ENCODE results near the gene SPDEF. TPM values are rescaled to one million over a fixed set of nuclear protein-coding genes. Genes with fewer than 3 reads are reported as not detected.

Gene SPDEF
- total RNA-seq, 4 donors from 2014 or later: 0.16 to 0.20 TPM; not detected in 2

- peaks cover 0 to 17% (median 8%) of the 10 kb centered on the region in 3 donors for H3K27me3 ChIP-seq
- no peaks in the 10 kb centered on the region for H3K36me3 ChIP-seq
- TF ChIP-seq, protein P1, sequence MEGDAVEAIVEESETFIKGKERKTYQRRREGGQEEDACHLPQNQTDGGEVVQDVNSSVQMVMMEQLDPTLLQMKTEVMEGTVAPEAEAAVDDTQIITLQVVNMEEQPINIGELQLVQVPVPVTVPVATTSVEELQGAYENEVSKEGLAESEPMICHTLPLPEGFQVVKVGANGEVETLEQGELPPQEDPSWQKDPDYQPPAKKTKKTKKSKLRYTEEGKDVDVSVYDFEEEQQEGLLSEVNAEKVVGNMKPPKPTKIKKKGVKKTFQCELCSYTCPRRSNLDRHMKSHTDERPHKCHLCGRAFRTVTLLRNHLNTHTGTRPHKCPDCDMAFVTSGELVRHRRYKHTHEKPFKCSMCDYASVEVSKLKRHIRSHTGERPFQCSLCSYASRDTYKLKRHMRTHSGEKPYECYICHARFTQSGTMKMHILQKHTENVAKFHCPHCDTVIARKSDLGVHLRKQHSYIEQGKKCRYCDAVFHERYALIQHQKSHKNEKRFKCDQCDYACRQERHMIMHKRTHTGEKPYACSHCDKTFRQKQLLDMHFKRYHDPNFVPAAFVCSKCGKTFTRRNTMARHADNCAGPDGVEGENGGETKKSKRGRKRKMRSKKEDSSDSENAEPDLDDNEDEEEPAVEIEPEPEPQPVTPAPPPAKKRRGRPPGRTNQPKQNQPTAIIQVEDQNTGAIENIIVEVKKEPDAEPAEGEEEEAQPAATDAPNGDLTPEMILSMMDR (IDR thresholded peaks at IDR 0.05 in 4 of 5, conservative IDR thresholded peaks at IDR 0.05 in 1 of 5): no peak
- no peak for TF ChIP-seq POLR2A (IDR thresholded peaks at IDR 0.05)
- H3K4me3 ChIP-seq: no peak overlapping the region
- no peaks in the 10 kb centered on the region for H3K4me1 ChIP-seq
- H3K9me3 ChIP-seq: no peaks in the 10 kb centered on the region
- DNase-seq (no peak), ATAC-seq (no peak)
- no peak overlapping the region for H3K27ac ChIP-seq
- intact Hi-C loops (cut with DNase I; ENCODE audit: low total_unique reads): no loop called here
- in situ Hi-C loops (cut with MboI; ENCODE audit: low sequenced_read_pairs in 4 of 4): no loop called here
Measured at GRCh38 chr6:34573567-34574183, 17.5 kb upstream of the SPDEF start.

GRCh38 chr6:34572585-34572984 is 16.5 kb upstream of the SPDEF start:
- peaks cover 0 to 24% (median 9%) of the 10 kb centered on the region in 3 donors for H3K27me3 ChIP-seq
- H3K9me3 ChIP-seq: no peaks in the 10 kb centered on the region
- DNase-seq (no peak), ATAC-seq (no peak)
- no peak overlapping the region for H3K4me3 ChIP-seq
- no peak overlapping the region for H3K27ac ChIP-seq
- in situ Hi-C loops (cut with MboI; ENCODE audit: low sequenced_read_pairs in 4 of 4): no loop called here
- no peak for TF ChIP-seq POLR2A (IDR thresholded peaks at IDR 0.05)
- TF ChIP-seq, protein P1 (IDR thresholded peaks at IDR 0.05 in 4 of 5, conservative IDR thresholded peaks at IDR 0.05 in 1 of 5): no peak
- H3K36me3 ChIP-seq: no peaks in the 10 kb centered on the region
- no peaks in the 10 kb centered on the region for H3K4me1 ChIP-seq
- intact Hi-C loops (cut with DNase I; ENCODE audit: low total_unique reads): no loop called here

DNA sequence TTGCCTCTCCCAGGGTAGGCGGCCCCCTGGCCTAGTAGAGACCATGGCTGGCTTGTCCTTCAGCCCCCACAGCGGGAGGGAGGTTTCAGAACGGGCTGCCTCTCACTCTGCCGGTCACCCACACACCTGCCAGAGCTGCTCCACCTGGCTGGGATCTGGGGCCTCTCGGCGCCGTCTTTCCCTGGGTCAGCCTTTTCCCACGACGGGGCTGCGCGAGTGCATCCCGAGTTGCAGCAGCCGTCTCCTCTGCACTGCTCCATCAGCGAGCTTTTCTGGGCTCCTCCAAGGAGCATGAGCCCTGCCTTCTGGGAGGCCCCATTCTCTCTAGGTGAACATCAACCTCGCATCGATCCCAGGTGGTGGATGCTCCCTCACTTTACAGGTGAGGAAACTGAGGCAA is 15.9 kb upstream of the SPDEF start:
- in situ Hi-C loops (cut with MboI; ENCODE audit: low sequenced_read_pairs in 4 of 4) (no loop called here), intact Hi-C loops (cut with DNase I; ENCODE audit: low total_unique reads) (no loop called here)
- Histone ChIP-seq H3K9me3 (no peaks in the 10 kb centered on the region), H3K27ac (no peak overlapping the region), H3K27me3 (peaks cover 0 to 29% (median 9%) of the 10 kb centered on the region in 3 donors), H3K36me3 (no peaks in the 10 kb centered on the region), H3K4me3 (no peak overlapping the region), H3K4me1 (no peaks in the 10 kb centered on the region)
- DNase-seq (no peak), ATAC-seq (no peak)
- TF ChIP-seq, protein P1 (IDR thresholded peaks at IDR 0.05 in 4 of 5, conservative IDR thresholded peaks at IDR 0.05 in 1 of 5): no peak
- no peak for TF ChIP-seq POLR2A (IDR thresholded peaks at IDR 0.05)

GRCh38 chr6:34571388-34571787 is 15.3 kb upstream of the SPDEF start:
- Histone ChIP-seq H3K4me1 (no peaks in the 10 kb centered on the region), H3K27ac (no peak overlapping the region), H3K36me3 (no peaks in the 10 kb centered on the region), H3K4me3 (no peak overlapping the region), H3K9me3 (no peaks in the 10 kb centered on the region), H3K27me3 (peaks cover 0 to 29% (median 11%) of the 10 kb centered on the region in 3 donors)
- in situ Hi-C loops (cut with MboI; ENCODE audit: low sequenced_read_pairs in 4 of 4) (no loop called here), intact Hi-C loops (cut with DNase I; ENCODE audit: low total_unique reads) (no loop called here)
- DNase-seq: no peak
- TF ChIP-seq POLR2A (IDR thresholded peaks at IDR 0.05): no peak
- TF ChIP-seq, protein P1 (IDR thresholded peaks at IDR 0.05 in 4 of 5, conservative IDR thresholded peaks at IDR 0.05 in 1 of 5): no peak
- ATAC-seq: no peak

Measured in gastrocnemius medialis (tissue), 4 donors.